ENCODE results near the gene ANO7.

Gene ANO7

GRCh38 chr2:241149925-241150659 lies 38.4 kb upstream of the ANO7 start, which contains the start of gene PPP1R7:
PPP1R7 (plus strand) TSS chr2:241150467; CDS start chr2:241150496, 29 bp downstream.
- Mint-ChIP-seq H3K27me3 (ENCODE audit: low read depth, poor library complexity) (peaks cover 11% of the 10 kb centered on the region), H3K36me3 (ENCODE audit: low read depth) (peaks cover 5% of the 10 kb centered on the region), H3K27ac (peak within 1 kb of the TSS; percentile 96), H3K4me1 (peaks cover 34% of the 10 kb centered on the region), H3K4me3 (peak within 1 kb of the TSS; percentile 93), H3K9me3 (no peaks in the 10 kb centered on the region)
- DNase-seq = peak; percentile 94
- no peak for TF ChIP-seq CTCF (IDR thresholded peaks at IDR 0.05)

GRCh38 chr2:241150660-241151530 lies 37.6 kb upstream of the ANO7 start:
- Mint-ChIP-seq H3K4me1 (peaks cover 34% of the 10 kb centered on the region), H3K9me3 (no peaks in the 10 kb centered on the region), H3K27ac (peak overlapping the region; percentile 9), H3K4me3 (peak overlapping the region; percentile 93), H3K27me3 (ENCODE audit: low read depth, poor library complexity) (peaks cover 9% of the 10 kb centered on the region), H3K36me3 (ENCODE audit: low read depth) (peaks cover 5% of the 10 kb centered on the region)
- no peak for DNase-seq
- TF ChIP-seq CTCF (IDR thresholded peaks at IDR 0.05) = no peak

- peak overlapping the region; percentile 93 for H3K4me3 Mint-ChIP-seq
- H3K9me3 Mint-ChIP-seq = no peaks in the 10 kb centered on the region
- DNase-seq = no peak
- peaks cover 5% of the 10 kb centered on the region for H3K36me3 Mint-ChIP-seq (ENCODE audit: low read depth)
- no peak for TF ChIP-seq CTCF (IDR thresholded peaks at IDR 0.05)
- no peak overlapping the region for H3K27ac Mint-ChIP-seq
- H3K4me1 Mint-ChIP-seq = peaks cover 42% of the 10 kb centered on the region
- H3K27me3 Mint-ChIP-seq (ENCODE audit: low read depth, poor library complexity) = peaks cover 9% of the 10 kb centered on the region
Measured at GRCh38 chr2:241151934-241152660, 36.4 kb upstream of the ANO7 start.

DNA sequence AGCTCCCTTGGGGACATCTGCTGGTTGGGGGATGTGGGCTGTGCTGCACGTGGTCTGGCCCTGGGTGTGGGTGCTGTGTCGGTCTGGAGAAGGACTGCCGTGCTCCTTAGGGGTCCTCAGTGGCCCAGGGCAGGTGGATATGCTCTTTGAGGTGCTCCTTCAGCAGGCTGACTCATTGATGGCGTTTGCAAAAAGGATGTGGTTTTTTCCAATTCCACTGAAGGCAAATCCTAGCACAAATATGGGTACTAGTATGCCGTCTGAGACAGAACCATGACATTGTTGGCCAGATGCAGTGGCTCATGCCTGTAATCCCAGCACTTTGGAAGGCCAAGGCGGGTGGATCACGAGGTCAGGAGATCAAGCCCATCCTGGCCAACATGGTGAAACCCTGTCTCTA lies 34.9 kb upstream of the ANO7 start:
- Mint-ChIP-seq H3K4me3 (no peak overlapping the region), H3K4me1 (peaks cover 35% of the 10 kb centered on the region), H3K36me3 (ENCODE audit: low read depth) (peaks cover 10% of the 10 kb centered on the region), H3K9me3 (no peaks in the 10 kb centered on the region), H3K27ac (no peak overlapping the region), H3K27me3 (ENCODE audit: low read depth, poor library complexity) (no peaks in the 10 kb centered on the region)
- DNase-seq = no peak
- no peak for TF ChIP-seq CTCF (IDR thresholded peaks at IDR 0.05)

- peaks cover 14% of the 10 kb centered on the region for H3K36me3 Mint-ChIP-seq (ENCODE audit: low read depth)
- no peak for DNase-seq
- peaks cover 33% of the 10 kb centered on the region for H3K4me1 Mint-ChIP-seq
- TF ChIP-seq CTCF (IDR thresholded peaks at IDR 0.05) = no peak
- no peaks in the 10 kb centered on the region for H3K27me3 Mint-ChIP-seq (ENCODE audit: low read depth, poor library complexity)
- H3K9me3 Mint-ChIP-seq = no peaks in the 10 kb centered on the region
- no peak overlapping the region for H3K27ac Mint-ChIP-seq
- no peak overlapping the region for H3K4me3 Mint-ChIP-seq
Measured at GRCh38 chr2:241154915-241155314, 33.6 kb upstream of the ANO7 start.

Data from nephron progenitor cell (in vitro differentiated cells).